HG03558 (cell line): Measurements from ENCODE around the gene ZP3.
"Not testable (repeated sequence)": the region's sequence is repeated elsewhere in the genome, so short reads cannot be mapped to it uniquely, and the experiment has no call there.

Experiments
- ATAC-seq: cut with Tn5 transposase; IDR thresholded peaks from one replicate; pipeline ENCODE4 v1.9.1; 2021; ENCODE audit warnings: moderate number of reproducible peaks; ENCODE audit not compliant: unreplicated experiment; ENCODE audit errors: extremely low read depth

The ZP3 gene

DNA sequence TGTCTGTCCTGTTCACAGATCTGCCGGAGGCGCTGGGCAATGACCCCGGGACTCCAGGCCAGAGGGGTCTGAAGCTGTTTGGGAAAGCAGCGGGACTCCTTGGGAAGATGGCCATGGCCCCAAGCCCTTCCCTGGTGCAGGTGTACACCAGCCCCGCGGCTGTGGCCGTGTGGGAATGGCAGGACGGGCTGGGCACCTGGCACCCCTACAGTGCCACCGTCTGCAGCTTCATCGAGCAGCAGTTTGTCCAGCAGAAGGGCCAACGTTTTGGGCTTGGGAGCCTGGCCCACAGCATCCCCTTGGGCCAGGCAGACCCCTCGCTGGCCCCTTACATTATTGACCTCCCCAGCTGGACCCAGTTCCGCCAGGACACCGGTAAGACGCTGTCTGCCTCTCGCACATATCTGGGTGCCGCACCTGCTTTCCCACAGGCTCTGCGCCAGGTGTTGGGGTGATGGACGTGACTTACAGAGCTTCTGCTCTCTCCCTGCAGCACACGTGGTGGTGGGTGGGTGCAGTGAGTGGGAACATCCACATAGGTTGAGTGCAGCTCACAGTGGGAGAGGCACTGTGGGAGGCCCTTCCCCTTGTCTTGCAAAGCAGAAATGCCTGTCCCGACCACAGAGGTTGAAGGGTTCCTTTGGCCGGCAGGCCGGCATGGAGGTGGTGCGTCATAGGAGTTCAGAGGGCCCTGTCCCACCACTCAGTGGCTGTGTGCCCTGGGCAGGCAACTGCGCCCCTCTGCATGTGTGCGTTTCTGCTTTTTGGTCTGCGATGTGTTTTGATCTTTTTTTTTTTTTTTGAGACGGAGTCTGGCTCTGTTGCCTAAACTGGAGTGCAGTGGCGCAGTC is 55.9 kb downstream of the ZP3 start:
- not testable (repeated sequence) for ATAC-seq

DNA sequence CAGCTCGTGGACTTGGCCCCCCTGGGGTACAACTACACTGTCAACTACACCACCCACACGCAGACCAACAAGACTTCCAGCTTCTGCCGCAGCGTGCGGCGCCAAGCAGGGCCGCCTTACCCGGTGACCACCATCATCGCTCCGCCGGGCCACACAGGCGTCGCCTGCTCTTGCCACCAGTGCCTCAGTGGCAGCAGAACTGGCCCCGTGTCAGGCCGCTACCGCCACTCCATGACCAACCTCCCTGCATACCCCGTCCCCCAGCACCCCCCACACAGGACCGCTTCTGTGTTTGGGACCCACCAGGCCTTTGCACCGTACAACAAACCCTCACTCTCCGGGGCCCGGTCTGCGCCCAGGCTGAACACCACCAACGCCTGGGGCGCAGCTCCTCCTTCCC is 57.9 kb downstream of the ZP3 start:
- ATAC-seq, result not testable (repeated sequence)

DNA sequence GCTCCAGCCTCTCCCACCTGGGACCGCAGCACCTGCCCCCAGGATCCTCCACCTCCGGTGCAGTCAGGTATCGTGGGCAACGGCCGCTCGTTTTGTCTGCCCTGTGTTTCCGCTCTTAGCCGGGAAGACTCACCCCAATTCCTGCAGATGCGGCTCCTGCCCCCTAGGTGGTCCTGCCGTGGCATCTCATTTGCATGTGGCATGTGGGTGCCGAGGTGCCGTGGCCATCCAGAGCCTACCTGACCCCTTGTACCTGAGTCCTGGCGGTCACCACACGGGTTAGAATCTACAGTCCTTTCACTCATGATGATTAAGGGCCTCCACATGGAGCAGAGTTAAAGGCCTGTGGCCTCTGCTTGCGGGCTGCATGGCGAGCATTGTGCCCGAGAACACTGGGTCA is 58.3 kb downstream of the ZP3 start:
- not testable (repeated sequence) for ATAC-seq

DNA sequence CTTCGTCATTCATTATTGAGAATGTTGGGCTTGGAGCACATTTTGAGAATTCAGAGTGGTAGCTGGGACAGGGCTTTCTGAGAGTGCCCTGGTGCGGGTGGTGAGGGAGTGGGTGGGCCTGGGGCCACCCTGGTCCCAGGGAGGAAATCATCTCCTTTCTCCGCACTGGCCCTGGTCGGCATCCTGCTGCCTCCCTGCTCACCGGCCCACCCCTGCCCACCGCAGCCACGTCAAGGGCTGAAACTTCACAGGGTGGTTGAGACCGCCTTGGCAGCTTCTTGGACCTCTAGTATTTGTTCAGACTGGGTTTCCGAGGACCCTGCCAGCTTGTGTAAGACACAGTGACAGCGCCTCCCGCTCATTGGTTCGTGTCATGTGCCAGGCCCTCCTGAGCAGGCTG is 59.7 kb downstream of the ZP3 start:
- not testable (repeated sequence) for ATAC-seq

DNA sequence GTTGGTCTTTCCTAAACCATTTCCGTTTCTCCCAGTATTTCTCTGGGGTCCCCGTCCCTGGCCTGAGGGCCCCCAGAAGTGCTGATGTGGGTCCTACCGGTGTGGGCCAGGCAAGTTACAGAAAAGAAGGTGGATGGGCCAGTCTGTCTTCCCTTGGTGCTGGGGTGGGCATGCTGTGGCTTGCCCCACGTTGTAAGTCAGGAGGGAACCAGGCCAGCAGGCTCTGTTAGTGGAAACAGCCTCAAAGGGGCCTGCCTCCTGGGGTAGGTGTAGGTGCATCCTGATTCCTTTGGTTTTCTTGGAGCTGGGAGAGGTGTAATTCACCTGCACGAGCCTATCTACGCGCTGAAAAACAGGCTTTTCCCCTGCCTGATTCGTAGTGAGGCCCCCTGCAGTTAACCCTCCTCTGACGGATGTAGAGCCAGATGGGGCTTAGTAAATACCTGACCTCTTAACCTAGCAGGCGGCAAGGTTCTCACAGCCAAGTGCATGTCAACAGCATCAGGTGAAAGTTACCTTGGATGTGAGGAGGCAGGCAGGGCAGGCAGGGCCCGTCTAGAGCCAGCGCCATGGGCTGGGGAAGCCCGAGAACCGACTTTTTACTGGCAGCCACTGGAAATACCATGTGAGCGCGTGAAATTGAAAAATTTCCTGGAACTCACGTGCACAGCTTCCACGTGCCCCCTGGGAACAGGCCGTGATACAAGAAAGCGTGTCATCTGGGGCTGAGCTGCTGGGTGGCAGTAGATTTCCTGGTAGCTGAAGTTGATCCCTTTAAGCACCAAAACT is 61.3 kb downstream of the ZP3 start:
- not testable (repeated sequence) for ATAC-seq

DNA sequence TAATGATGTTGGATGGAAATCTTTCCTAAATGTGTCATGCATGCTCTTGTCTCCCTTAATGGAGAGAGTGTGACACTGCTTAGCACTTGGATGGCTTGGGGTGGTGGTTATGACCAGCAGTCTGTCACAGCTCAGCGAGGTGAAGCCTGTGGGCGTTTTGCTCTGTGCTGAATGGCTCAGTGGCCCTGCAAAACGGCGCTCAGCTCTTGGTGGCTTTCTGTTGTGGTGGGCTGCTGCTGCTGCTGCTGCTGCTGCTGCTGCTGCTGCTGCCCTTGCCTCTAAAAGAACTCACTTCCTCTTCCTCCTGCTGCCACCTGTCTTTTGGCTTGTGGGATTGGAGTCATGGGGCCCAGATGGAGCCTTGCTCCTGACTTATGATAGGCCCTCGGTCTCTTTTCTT is 61.9 kb downstream of the ZP3 start:
- ATAC-seq, result peak; percentile 92

DNA sequence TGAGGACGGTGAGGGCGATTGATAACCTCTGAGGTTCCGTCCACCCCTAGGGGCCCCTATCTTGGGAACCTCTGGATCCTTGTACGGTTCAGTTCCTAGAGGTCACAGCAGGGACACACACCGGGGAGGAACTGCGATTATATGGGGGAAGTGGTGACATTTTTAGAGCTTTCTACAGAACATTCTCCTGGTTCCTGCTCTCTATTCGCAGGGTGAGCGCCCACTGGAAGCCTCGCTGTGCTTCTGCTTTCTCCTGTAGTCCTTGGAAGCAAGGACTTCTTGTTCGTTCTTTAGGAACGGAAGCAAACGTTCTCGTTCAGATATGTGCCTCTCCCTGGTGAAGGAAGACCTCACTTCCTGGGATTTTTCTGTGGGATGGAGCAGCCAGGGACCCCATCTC is 63.2 kb downstream of the ZP3 start:
- ATAC-seq, result not testable (repeated sequence)
